ENCODE measurements around the gene COL4A2. TPM values are rescaled to one million over a fixed set of nuclear protein-coding genes. Genes with fewer than 3 reads are reported as not detected.

Gene COL4A2
- total RNA-seq, 1 donor from 2014 or later, result 7.6 TPM

DNA sequence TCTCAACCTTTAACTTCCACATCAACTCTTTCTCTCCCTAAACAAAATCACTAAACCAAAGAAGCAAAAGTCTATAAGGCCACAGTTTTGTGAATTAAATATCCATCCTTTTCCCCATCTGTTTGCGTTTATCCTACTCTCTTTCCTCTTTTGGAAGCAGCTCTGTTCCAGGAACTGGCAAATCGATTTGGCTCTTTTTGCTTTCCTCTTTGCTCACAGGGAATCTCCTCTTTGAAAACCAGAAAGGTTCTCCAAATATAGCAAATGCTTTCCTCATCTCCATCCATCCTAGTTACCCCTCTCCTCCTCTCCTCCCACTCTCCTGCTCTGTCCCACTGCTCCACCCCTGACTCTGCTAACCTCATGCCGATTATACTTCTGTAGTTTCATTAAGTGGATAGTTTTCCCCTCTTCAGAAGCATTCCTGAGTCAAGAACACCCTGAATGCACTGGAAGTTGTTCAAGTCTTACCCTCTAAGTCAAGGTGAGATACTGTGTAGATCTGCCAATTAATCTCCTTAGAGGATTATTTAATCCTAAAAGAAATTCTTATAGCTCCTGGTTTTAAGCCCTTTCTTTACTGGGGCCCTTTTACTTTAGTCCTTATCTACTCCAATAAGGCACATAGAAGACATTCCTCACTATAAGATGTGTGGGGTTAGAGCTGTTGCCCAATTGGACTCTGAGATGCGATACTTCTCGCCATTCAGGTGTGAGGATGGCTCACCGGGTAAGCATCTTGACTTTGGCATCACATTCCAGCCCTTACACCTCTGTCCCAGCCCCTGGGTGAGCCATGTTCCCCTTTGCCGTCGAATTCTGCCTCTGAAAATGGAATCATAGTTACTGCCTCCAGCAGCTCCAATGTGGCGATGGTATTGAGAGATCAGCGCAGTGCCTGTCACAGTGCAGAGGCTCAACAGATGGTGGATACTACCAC is 67.6 kb downstream of the COL4A2 start:
- Histone ChIP-seq H3K36me3 (ENCODE audit: control insufficient read depth, insufficient read depth, low read length) (no peaks in the 10 kb centered on the region), H3K27me3 (ENCODE audit: control insufficient read depth, insufficient read depth, low read length) (no peaks in the 10 kb centered on the region), H3K4me3 (ENCODE audit: low read depth, low read length) (no peak overlapping the region)
- no peak for FAIRE-seq
- no peak for TF ChIP-seq CTCF (IDR thresholded peaks at IDR 0.05; ENCODE audit: insufficient read depth, low read length, severe bottlenecking)
- DNase-seq (ENCODE audit: low read depth), result no peak

- no peaks in the 10 kb centered on the region for H3K36me3 ChIP-seq (ENCODE audit: control insufficient read depth, insufficient read depth, low read length)
- no peak for TF ChIP-seq CTCF (IDR thresholded peaks at IDR 0.05; ENCODE audit: insufficient read depth, low read length, severe bottlenecking)
- no peak for FAIRE-seq
Measured at GRCh38 chr13:110376120-110376519, 69.0 kb downstream of the COL4A2 start.

GRCh38 chr13:110377178-110377825 is 70.2 kb downstream of the COL4A2 start:
- Histone ChIP-seq H3K36me3 (ENCODE audit: control insufficient read depth, insufficient read depth, low read length) (no peaks in the 10 kb centered on the region), H3K27me3 (ENCODE audit: control insufficient read depth, insufficient read depth, low read length) (no peaks in the 10 kb centered on the region), H3K4me3 (ENCODE audit: low read depth, low read length) (no peak overlapping the region)
- DNase-seq (ENCODE audit: low read depth) (no peak), FAIRE-seq (no peak)
- TF ChIP-seq CTCF (IDR thresholded peaks at IDR 0.05; ENCODE audit: insufficient read depth, low read length, severe bottlenecking), result no peak

More at GRCh38 chr13:110376120-110376519, 69.0 kb downstream of the COL4A2 start:
- no peaks in the 10 kb centered on the region for H3K27me3 ChIP-seq (ENCODE audit: control insufficient read depth, insufficient read depth, low read length)
- H3K4me3 ChIP-seq (ENCODE audit: low read depth, low read length), result no peak overlapping the region
- DNase-seq (ENCODE audit: low read depth), result no peak

DNA sequence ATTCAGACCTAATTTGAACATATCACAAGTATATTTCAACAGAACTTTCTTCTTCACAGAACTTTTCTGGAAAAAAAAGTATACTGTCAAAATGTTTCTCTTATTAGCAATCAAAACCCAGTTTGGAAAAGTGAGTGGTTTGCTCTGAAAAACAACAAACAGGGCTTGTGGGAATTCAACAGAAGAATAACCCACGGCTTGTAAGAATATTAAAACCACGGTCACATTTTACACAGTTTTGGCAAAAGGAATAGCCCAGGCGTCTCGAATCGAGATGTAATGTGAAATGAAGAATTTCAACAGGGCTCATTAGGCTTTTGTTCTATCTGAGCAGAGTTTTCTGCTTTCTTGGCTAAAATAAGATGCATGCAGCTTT is 70.7 kb downstream of the COL4A2 start:
- no peak for TF ChIP-seq CTCF (IDR thresholded peaks at IDR 0.05; ENCODE audit: insufficient read depth, low read length, severe bottlenecking)
- FAIRE-seq, result no peak
- H3K4me3 ChIP-seq (ENCODE audit: low read depth, low read length), result no peak overlapping the region

GRCh38 chr13:110379358-110379757 is 72.3 kb downstream of the COL4A2 start:
- FAIRE-seq, result no peak
- no peak overlapping the region for H3K4me3 ChIP-seq (ENCODE audit: low read depth, low read length)
- DNase-seq (ENCODE audit: low read depth), result no peak
- H3K36me3 ChIP-seq (ENCODE audit: control insufficient read depth, insufficient read depth, low read length), result no peaks in the 10 kb centered on the region
- no peak for TF ChIP-seq CTCF (IDR thresholded peaks at IDR 0.05; ENCODE audit: insufficient read depth, low read length, severe bottlenecking)
- no peaks in the 10 kb centered on the region for H3K27me3 ChIP-seq (ENCODE audit: control insufficient read depth, insufficient read depth, low read length)

More for the DNA sequence above, 70.7 kb downstream of the COL4A2 start:
- no peaks in the 10 kb centered on the region for H3K36me3 ChIP-seq (ENCODE audit: control insufficient read depth, insufficient read depth, low read length)
- H3K27me3 ChIP-seq (ENCODE audit: control insufficient read depth, insufficient read depth, low read length), result no peaks in the 10 kb centered on the region
- DNase-seq (ENCODE audit: low read depth), result no peak
